Parathyroid adenoma (tissue), 2 donors: ENCODE results near the gene THUMPD2.

Source experiments
- H2AFZ ChIP-seq: fragments of 300-600 bp; sonication (generic); one replicate; pipeline ENCODE4 v1.7.0; 2017; ENCODE audit warnings: antibody characterized with exemption, mild to moderate bottlenecking
- H3K27ac ChIP-seq: fragments of 300-600 bp; sonication (generic); one replicate; pipeline ENCODE4 v1.7.0; 2017
- H3K27me3 ChIP-seq: fragments of 300-600 bp; sonication (generic); one replicate; pipeline ENCODE4 v1.7.0; 2017; ENCODE audit warnings: low read length; ENCODE audit not compliant: control insufficient read depth, insufficient read depth
- H3K36me3 ChIP-seq: fragments of 300-600 bp; sonication (generic); one replicate; pipeline ENCODE4 v1.7.0; 2017; ENCODE audit warnings: low read length; ENCODE audit not compliant: control insufficient read depth, insufficient read depth
- H3K4me1 ChIP-seq: fragments of 300-600 bp; sonication (generic); one replicate; pipeline ENCODE4 v1.7.0; 2017; ENCODE audit warnings: control low read depth
- H3K4me2 ChIP-seq: fragments of 300-600 bp; sonication (generic); one replicate; pipeline ENCODE4 v1.7.0; 2017; ENCODE audit warnings: low read length
- H3K4me3 ChIP-seq: fragments of 300-600 bp; sonication (generic); one replicate; pipeline ENCODE4 v1.7.0; 2017; ENCODE audit warnings: low read depth, low read length
- H3K79me2 ChIP-seq: fragments of 300-600 bp; sonication (generic); one replicate; pipeline ENCODE4 v1.7.0; 2017; ENCODE audit warnings: control low read depth
- H3K9ac ChIP-seq: fragments of 300-600 bp; sonication (generic); one replicate; pipeline ENCODE4 v1.7.0; 2017; ENCODE audit warnings: mild to moderate bottlenecking
- H3K9me3 ChIP-seq: fragments of 300-600 bp; sonication (generic); one replicate; pipeline ENCODE4 v1.7.0; 2017; ENCODE audit warnings: low read length; ENCODE audit not compliant: control insufficient read depth
- TF ChIP-seq, protein P1 (sequence below): fragments of 300-600 bp; sonication (generic); IDR thresholded peaks from one replicate; pipeline ENCODE4 v1.7.0; 2017; ENCODE audit warnings: antibody characterized with exemption, mild to moderate bottlenecking
- donor health status: primary hyperparathyroidism.

The THUMPD2 gene

DNA sequence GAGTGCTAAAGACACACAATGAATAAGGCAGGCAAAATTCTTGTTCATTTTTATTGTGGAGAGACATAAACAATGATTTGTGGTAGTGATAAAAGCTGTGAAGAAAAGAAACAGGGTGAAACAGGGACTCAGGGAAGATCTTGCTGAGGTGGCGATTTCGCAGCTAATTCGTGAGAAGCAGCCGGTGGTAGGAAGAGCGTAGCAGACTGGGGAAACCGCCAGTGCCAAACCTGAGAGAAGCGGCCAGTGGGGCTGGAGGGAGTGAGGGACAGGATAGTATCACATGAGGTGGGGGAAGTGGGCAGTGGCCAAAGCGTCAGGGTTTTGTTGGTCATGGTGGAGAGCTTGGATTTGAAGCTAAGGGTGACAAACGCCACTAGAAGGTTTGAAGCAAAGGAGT is 71.1 kb downstream of the THUMPD2 start:
- Histone ChIP-seq H3K27ac (no peak overlapping the region), H3K79me2 (no peaks in the 10 kb centered on the region), H3K4me2 (no peak overlapping the region), H3K4me1 (no peaks in the 10 kb centered on the region), H3K36me3 (no peaks in the 10 kb centered on the region), H3K27me3 (no peaks in the 10 kb centered on the region), H3K9me3 (no peaks in the 10 kb centered on the region), H3K9ac (no peak overlapping the region), H3K4me3 (no peak overlapping the region), H2AFZ (no peak overlapping the region)
- TF ChIP-seq, protein P1, sequence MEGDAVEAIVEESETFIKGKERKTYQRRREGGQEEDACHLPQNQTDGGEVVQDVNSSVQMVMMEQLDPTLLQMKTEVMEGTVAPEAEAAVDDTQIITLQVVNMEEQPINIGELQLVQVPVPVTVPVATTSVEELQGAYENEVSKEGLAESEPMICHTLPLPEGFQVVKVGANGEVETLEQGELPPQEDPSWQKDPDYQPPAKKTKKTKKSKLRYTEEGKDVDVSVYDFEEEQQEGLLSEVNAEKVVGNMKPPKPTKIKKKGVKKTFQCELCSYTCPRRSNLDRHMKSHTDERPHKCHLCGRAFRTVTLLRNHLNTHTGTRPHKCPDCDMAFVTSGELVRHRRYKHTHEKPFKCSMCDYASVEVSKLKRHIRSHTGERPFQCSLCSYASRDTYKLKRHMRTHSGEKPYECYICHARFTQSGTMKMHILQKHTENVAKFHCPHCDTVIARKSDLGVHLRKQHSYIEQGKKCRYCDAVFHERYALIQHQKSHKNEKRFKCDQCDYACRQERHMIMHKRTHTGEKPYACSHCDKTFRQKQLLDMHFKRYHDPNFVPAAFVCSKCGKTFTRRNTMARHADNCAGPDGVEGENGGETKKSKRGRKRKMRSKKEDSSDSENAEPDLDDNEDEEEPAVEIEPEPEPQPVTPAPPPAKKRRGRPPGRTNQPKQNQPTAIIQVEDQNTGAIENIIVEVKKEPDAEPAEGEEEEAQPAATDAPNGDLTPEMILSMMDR: no peak

DNA sequence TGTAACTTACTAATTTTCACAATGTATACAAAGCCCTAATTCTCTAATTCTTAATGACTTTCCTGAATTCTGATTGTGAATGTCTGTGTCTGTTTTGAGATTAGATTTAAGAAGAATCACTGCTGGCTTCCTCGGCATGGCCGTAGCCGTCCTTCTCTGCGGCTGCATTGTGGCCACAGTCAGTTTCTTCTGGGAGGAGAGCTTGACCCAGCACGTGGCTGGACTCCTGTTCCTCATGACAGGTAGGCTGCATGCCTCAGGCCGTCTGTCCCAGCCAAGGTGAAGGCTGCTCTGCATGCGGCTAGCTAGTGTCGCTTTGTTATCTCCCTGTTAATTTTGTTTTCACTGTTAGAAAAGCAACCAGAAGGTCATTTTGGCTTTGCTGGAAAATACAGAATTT is 72.1 kb downstream of the THUMPD2 start:
- no peak overlapping the region for H3K9ac ChIP-seq
- no peaks in the 10 kb centered on the region for H3K36me3 ChIP-seq
- no peak overlapping the region for H3K4me2 ChIP-seq
- no peak overlapping the region for H3K27ac ChIP-seq
- TF ChIP-seq, protein P1: no peak
- H3K79me2 ChIP-seq: no peaks in the 10 kb centered on the region
- H3K4me3 ChIP-seq: no peak overlapping the region
- H3K27me3 ChIP-seq: no peaks in the 10 kb centered on the region
- no peaks in the 10 kb centered on the region for H3K4me1 ChIP-seq
- H2AFZ ChIP-seq: no peak overlapping the region
- no peaks in the 10 kb centered on the region for H3K9me3 ChIP-seq

DNA sequence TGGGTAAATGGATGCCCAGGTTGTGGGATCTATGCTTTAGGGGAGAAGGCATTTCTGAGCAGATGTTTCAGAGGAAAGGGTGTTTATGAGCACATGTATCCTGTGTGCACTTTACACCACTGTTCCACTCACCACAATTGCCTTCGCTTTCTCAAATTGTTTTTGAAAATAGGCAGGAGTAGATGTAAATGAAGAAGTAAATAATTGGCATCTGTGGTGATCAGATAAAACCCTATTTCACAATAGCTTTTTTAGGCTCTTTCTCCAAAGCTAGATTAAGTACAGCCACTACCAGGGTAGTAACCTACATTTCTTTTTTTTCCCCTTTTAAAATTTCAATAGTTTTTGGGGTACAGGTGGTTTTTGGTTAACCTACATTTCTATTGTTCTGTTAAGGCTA is 72.7 kb downstream of the THUMPD2 start:
- Histone ChIP-seq H3K36me3 (no peaks in the 10 kb centered on the region), H3K4me1 (no peaks in the 10 kb centered on the region), H2AFZ (no peak overlapping the region), H3K9ac (no peak overlapping the region), H3K27me3 (no peaks in the 10 kb centered on the region), H3K4me3 (no peak overlapping the region), H3K4me2 (no peak overlapping the region), H3K9me3 (no peaks in the 10 kb centered on the region), H3K79me2 (no peaks in the 10 kb centered on the region), H3K27ac (no peak overlapping the region)
- TF ChIP-seq, protein P1: no peak

DNA sequence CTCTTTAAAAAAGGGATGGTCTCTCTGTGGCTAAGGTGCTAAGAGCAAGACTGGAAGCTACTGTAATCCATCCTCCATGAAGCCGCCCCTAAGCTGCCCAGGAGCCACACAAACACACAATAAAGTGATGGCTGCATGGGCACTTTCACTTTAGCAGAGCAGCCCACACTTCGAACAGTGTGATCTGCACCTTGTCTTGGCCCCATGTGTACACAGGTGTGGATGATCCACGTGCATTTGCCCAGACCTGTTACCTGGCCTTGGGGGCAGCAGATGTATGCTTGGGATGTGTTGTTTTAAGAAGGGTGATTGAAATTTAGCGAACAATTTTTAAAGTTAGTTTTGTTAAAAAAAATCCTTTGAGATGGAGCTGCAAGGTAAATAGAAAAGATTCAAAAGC is 73.4 kb downstream of the THUMPD2 start:
- no peak overlapping the region for H3K9ac ChIP-seq
- H3K27me3 ChIP-seq: no peaks in the 10 kb centered on the region
- H3K9me3 ChIP-seq: no peaks in the 10 kb centered on the region
- no peak overlapping the region for H3K27ac ChIP-seq
- H3K36me3 ChIP-seq: no peaks in the 10 kb centered on the region
- H3K79me2 ChIP-seq: no peaks in the 10 kb centered on the region
- no peak overlapping the region for H3K4me2 ChIP-seq
- TF ChIP-seq, protein P1: no peak
- H3K4me3 ChIP-seq: no peak overlapping the region
- no peak overlapping the region for H2AFZ ChIP-seq
- no peaks in the 10 kb centered on the region for H3K4me1 ChIP-seq

DNA sequence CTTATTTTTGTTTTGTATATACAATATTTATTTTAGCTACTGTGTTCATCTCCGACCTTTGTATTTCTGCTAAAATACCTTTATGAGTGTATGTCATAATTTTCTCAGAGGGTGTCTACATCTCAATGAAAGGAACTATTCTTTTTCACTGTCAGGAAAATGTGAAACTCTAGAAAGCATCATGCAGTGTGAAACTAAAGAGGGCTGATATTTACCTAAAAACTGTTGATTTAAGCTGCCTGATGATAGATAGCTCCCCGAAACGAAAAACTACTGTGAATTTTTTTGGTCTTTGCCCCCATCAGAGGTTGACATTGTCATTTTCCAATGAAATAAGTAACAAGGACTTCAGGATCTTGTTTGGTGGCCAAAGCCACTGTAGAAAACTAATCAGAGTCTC is 74.5 kb downstream of the THUMPD2 start:
- Histone ChIP-seq H3K27me3 (no peaks in the 10 kb centered on the region), H3K4me1 (no peaks in the 10 kb centered on the region), H3K4me3 (no peak overlapping the region), H3K9me3 (no peaks in the 10 kb centered on the region), H3K27ac (no peak overlapping the region), H3K9ac (no peak overlapping the region), H3K79me2 (no peaks in the 10 kb centered on the region), H3K4me2 (no peak overlapping the region), H2AFZ (no peak overlapping the region), H3K36me3 (no peaks in the 10 kb centered on the region)
- TF ChIP-seq, protein P1: no peak
